Activated B cell treated with CpG ODN at 0.5 μM for 24 hours (primary cell): ENCODE results near the gene GALNT2. TPM values are rescaled to one million over a fixed set of nuclear protein-coding genes. Genes with fewer than 3 reads are reported as not detected.
A peak's percentile ranks its signal among the peaks of the same experiment; 100 is the strongest.

Source experiments
- ATAC-seq: fragments of 200-7000 bp; cut with Tn5 transposase; one replicate; pipeline ENCODE4 v1.10.0; 2021; ENCODE audit warnings: low read depth, mild to moderate bottlenecking, moderate library complexity
- CTCF ChIA-PET: fragments of 350-600 bp; sonication (Branson Sonifier 250); formaldehyde crosslinking; loops from one replicate; lab custom pipeline; 2021; ENCODE audit warnings: antibody characterized with exemption; lab: Charles Lee
- POLR2A ChIA-PET: fragments of 350-600 bp; sonication (Branson Sonifier 250); formaldehyde crosslinking; loops from one replicate; lab custom pipeline; 2021; ENCODE audit warnings: antibody characterized with exemption; lab: Charles Lee
- DNase-seq: peaks from one replicate; pipeline ENCODE4 v3.0.0; 2022
- H3K27ac Mint-ChIP-seq: one replicate; pipeline ENCODE4 v1.8.0; 2020; ENCODE audit warnings: mixed read lengths
- H3K27me3 Mint-ChIP-seq: one replicate; pipeline ENCODE4 v1.8.0; 2021; ENCODE audit warnings: mixed read lengths
- H3K36me3 Mint-ChIP-seq: one replicate; pipeline ENCODE4 v1.8.0; 2021; ENCODE audit warnings: low read depth, mixed read lengths
- H3K4me1 Mint-ChIP-seq: one replicate; pipeline ENCODE4 v1.8.0; 2021; ENCODE audit warnings: mixed read lengths
- H3K4me3 Mint-ChIP-seq: one replicate; pipeline ENCODE4 v1.8.0; 2020; ENCODE audit warnings: mild to moderate bottlenecking, mixed read lengths
- H3K9me3 Mint-ChIP-seq: one replicate; pipeline ENCODE4 v1.8.0; 2020; ENCODE audit warnings: mixed read lengths
- CTCF ChIP-seq: fragments of 200-600 bp; IDR thresholded peaks from one replicate; pipeline ENCODE4 v1.8.0; 2022; ENCODE audit warnings: antibody characterized with exemption, mild to moderate bottlenecking
- intact Hi-C: fragments of 100-400 bp; cut with micrococcal nuclease; formaldehyde crosslinking; loops from one replicate; pipeline ENCODE4 v1.15.1; 2024
- total RNA-seq: library from RNA; stranded (reverse); gene quantifications from 2 replicates; pipeline ENCODE4 v1.2.3, GENCODE V29; 2022

The GALNT2 gene
- total RNA-seq, 1 donor from 2014 or later, result 108 TPM

- CTCF ChIA-PET, result interaction anchor here (1.5 kb wide), 1 partner anchor 609 kb away, joined by 5 read pairs; no protein-coding TSS in a partner anchor
- Mint-ChIP-seq H3K4me3 (peak overlapping the region; percentile 42), H3K27me3 (no peaks in the 10 kb centered on the region), H3K27ac (peak overlapping the region; percentile 63), H3K4me1 (peaks cover 51% of the 10 kb centered on the region), H3K9me3 (no peaks in the 10 kb centered on the region), H3K36me3 (peaks cover 60% of the 10 kb centered on the region)
- peak; percentile 13 for ATAC-seq
- POLR2A ChIA-PET, result interaction anchor here (0.7 to 1.5 kb wide), 5 partner anchors 9 to 147 kb away, joined by 3 to 7 read pairs (median 5); no protein-coding TSS in a partner anchor
- no peak for DNase-seq
- intact Hi-C loops, result loop anchor here (5.0 to 10.0 kb wide), 2 partner anchors 37 to 165 kb away; no protein-coding TSS in a partner anchor
- no peak for TF ChIP-seq CTCF
These were observed 203.1 kb downstream of the GALNT2 start for GRCh38 chr1:230270185-230270558.

- CTCF ChIA-PET, result interaction anchor here (1.5 kb wide), 1 partner anchor 610 kb away, joined by 5 read pairs; no protein-coding TSS in a partner anchor
- peak overlapping the region; percentile 42 for H3K4me3 Mint-ChIP-seq
- DNase-seq (no peak), ATAC-seq (peak; percentile 72)
- intact Hi-C loops, result loop anchor here (5.0 to 10.0 kb wide), 2 partner anchors 37 to 166 kb away; no protein-coding TSS in a partner anchor
- H3K36me3 Mint-ChIP-seq, result peaks cover 56% of the 10 kb centered on the region
- H3K27me3 Mint-ChIP-seq, result no peaks in the 10 kb centered on the region
- H3K9me3 Mint-ChIP-seq, result no peaks in the 10 kb centered on the region
- POLR2A ChIA-PET, result interaction anchor here (0.7 to 1.5 kb wide), 5 partner anchors 10 to 148 kb away, joined by 3 to 7 read pairs (median 5); no protein-coding TSS in a partner anchor
- peaks cover 49% of the 10 kb centered on the region for H3K4me1 Mint-ChIP-seq
- TF ChIP-seq CTCF, result no peak
- peak overlapping the region; percentile 63 for H3K27ac Mint-ChIP-seq
These were observed 203.7 kb downstream of the GALNT2 start for GRCh38 chr1:230270559-230271281.

GRCh38 chr1:230271300-230272035, 204.4 kb downstream of the GALNT2 start:
- ATAC-seq (no peak), DNase-seq (no peak)
- no peaks in the 10 kb centered on the region for H3K27me3 Mint-ChIP-seq
- intact Hi-C loops, result loop anchor here (5.0 to 10.0 kb wide), 2 partner anchors 36 to 167 kb away; no protein-coding TSS in a partner anchor
- no peak for TF ChIP-seq CTCF
- peak overlapping the region; percentile 0 for H3K4me3 Mint-ChIP-seq
- H3K9me3 Mint-ChIP-seq, result no peaks in the 10 kb centered on the region
- CTCF ChIA-PET, result no interaction called here
- POLR2A ChIA-PET, result interaction anchor here (1.4 to 1.5 kb wide), 2 partner anchors 29 to 34 kb away, joined by 5 to 7 read pairs; no protein-coding TSS in a partner anchor
- H3K27ac Mint-ChIP-seq, result peak overlapping the region; percentile 60
- peaks cover 53% of the 10 kb centered on the region for H3K36me3 Mint-ChIP-seq
- H3K4me1 Mint-ChIP-seq, result peaks cover 53% of the 10 kb centered on the region

- no peak for ATAC-seq
- ChIA-PET CTCF (no interaction called here), POLR2A (no interaction called here)
- Mint-ChIP-seq H3K36me3 (peaks cover 53% of the 10 kb centered on the region), H3K27me3 (no peaks in the 10 kb centered on the region), H3K4me1 (peaks cover 64% of the 10 kb centered on the region), H3K27ac (peak overlapping the region; percentile 18), H3K9me3 (no peaks in the 10 kb centered on the region), H3K4me3 (no peak overlapping the region)
- no peak for DNase-seq
- no peak for TF ChIP-seq CTCF
- intact Hi-C loops, result loop anchor here (5.0 to 10.0 kb wide), 2 partner anchors 35 to 168 kb away; no protein-coding TSS in a partner anchor
These were observed 205.5 kb downstream of the GALNT2 start for GRCh38 chr1:230272557-230272956.
